Upper lobe of right lung (tissue), 1 donor: ENCODE results near the gene TIPARP. TPM values are rescaled to one million over a fixed set of nuclear protein-coding genes. Genes with fewer than 3 reads are reported as not detected.

Experiments
- ATAC-seq: fragments of 200-7000 bp; cut with Tn5 transposase; one replicate; pipeline ENCODE4 v1.9.1; 2020; ENCODE audit warnings: mild to moderate bottlenecking, moderate library complexity
- DNase-seq: peaks from one replicate; pipeline ENCODE4 v3.0.0-alpha.2; 2020
- H3K27ac ChIP-seq: fragments of 200-600 bp; one replicate; pipeline ENCODE4 v1.8.0; 2022
- H3K27me3 ChIP-seq: fragments of 200-600 bp; one replicate; pipeline ENCODE4 v1.8.0; 2022; ENCODE audit warnings: mild to moderate bottlenecking
- H3K36me3 ChIP-seq: fragments of 200-600 bp; one replicate; pipeline ENCODE4 v1.8.0; 2022
- H3K4me1 ChIP-seq: fragments of 200-600 bp; one replicate; pipeline ENCODE4 v1.8.0; 2022
- H3K4me3 ChIP-seq: fragments of 200-600 bp; one replicate; pipeline ENCODE4 v1.8.0; 2022; ENCODE audit warnings: mild to moderate bottlenecking
- H3K9me3 ChIP-seq: fragments of 200-600 bp; one replicate; pipeline ENCODE4 v1.8.0; 2022
- intact Hi-C: fragments of 100-400 bp; cut with DNase I; formaldehyde crosslinking; loops from one replicate; pipeline ENCODE4 v1.11.0; 2022
- total RNA-seq: library from RNA; stranded (reverse); fragmentation: NEBNext Ultra II Directional; extraction: Animal tissue kit (Norgen Biotek cat#: 25700); gene quantifications from one replicate; pipeline ENCODE4 v1.2.1, GENCODE V29; 2021
- TF ChIP-seq, protein P1 (sequence below): fragments of 200-600 bp; IDR thresholded peaks from one replicate; pipeline ENCODE4 v1.8.0; 2022; ENCODE audit warnings: antibody characterized with exemption
- donor health status: DM: no; HTN: yes; CAD: no; lungs with severe emphysema.

The TIPARP gene
- total RNA-seq, 1 donor from 2014 or later = 56.9 TPM

DNA sequence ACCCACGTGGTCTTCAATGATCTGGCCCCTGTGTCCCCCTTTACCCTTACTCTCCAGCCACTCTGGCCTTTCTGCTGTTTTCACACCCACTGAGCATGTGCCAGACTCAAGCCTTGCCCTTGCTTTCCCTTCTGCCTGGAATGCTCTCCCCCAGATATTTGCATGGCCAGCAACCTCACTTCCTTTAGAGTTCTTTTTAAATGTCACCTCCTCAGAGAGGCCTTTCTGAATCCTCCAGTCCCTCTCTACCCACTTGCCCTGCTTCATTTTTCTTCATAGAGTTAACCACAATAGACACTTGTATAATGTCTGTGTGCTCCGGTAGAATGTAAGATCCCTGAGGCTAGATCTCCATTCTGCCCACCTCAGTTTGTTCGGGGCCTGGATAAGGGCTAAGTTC lies 39.4 kb upstream of the TIPARP start:
- peaks cover 10% of the 10 kb centered on the region for H3K4me1 ChIP-seq
- H3K27me3 ChIP-seq = no peaks in the 10 kb centered on the region
- DNase-seq (no peak), ATAC-seq (no peak)
- no peak overlapping the region for H3K4me3 ChIP-seq
- no peaks in the 10 kb centered on the region for H3K9me3 ChIP-seq
- TF ChIP-seq, protein P1, sequence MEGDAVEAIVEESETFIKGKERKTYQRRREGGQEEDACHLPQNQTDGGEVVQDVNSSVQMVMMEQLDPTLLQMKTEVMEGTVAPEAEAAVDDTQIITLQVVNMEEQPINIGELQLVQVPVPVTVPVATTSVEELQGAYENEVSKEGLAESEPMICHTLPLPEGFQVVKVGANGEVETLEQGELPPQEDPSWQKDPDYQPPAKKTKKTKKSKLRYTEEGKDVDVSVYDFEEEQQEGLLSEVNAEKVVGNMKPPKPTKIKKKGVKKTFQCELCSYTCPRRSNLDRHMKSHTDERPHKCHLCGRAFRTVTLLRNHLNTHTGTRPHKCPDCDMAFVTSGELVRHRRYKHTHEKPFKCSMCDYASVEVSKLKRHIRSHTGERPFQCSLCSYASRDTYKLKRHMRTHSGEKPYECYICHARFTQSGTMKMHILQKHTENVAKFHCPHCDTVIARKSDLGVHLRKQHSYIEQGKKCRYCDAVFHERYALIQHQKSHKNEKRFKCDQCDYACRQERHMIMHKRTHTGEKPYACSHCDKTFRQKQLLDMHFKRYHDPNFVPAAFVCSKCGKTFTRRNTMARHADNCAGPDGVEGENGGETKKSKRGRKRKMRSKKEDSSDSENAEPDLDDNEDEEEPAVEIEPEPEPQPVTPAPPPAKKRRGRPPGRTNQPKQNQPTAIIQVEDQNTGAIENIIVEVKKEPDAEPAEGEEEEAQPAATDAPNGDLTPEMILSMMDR = no peak
- H3K27ac ChIP-seq = no peak overlapping the region
- intact Hi-C loops = no loop called here
- no peaks in the 10 kb centered on the region for H3K36me3 ChIP-seq

DNA sequence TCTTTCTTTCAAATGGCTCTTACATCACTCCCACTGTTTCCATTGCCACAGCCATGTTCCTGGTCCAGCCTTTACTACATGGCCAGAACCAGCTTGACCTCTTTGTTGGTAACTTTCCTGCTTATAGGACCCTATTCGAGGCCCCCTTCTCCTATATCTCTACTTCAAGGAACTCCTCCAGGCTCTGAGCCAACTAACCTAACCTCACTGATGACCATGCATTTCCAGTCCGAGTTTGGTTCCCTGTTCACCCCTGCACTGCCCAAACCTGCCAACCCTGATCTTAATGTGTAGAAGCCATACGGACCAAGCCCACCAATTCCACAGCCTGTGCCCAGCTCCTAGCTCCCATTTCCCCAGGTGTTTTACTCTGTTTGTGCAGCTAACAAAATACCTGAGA lies 38.4 kb upstream of the TIPARP start:
- DNase-seq (no peak), ATAC-seq (no peak)
- no peaks in the 10 kb centered on the region for H3K27me3 ChIP-seq
- no peaks in the 10 kb centered on the region for H3K36me3 ChIP-seq
- no peaks in the 10 kb centered on the region for H3K9me3 ChIP-seq
- no peak overlapping the region for H3K27ac ChIP-seq
- intact Hi-C loops = no loop called here
- no peak overlapping the region for H3K4me3 ChIP-seq
- peaks cover 8% of the 10 kb centered on the region for H3K4me1 ChIP-seq
- TF ChIP-seq, protein P1 = no peak

DNA sequence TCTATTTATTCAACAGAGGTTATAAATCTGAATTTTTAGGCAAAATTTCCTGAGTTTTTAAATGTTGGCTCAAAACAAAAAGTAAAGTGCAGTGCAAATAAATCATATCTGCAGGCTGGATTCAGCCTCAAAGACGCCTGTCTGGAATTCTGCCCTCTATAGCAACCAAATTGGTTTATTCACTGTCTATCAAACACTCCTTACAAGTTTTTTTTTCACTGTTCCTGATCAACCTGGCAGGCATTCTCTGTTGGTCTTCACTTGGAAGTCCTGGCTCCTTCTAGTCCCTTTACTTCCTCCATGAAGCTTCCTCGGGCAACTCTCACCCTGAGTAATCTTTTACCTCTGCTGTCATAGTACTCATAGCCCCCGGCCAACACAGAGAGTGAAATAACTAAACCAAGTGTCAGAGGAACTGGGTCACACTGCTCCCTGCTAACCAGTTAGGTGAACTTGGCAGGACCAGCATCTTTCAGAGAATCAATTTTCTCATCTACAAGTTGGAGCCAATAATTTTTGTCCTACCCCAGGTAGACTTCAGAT lies 36.8 kb upstream of the TIPARP start:
- Histone ChIP-seq H3K4me3 (no peak overlapping the region), H3K27ac (no peak overlapping the region), H3K36me3 (no peaks in the 10 kb centered on the region), H3K27me3 (no peaks in the 10 kb centered on the region), H3K4me1 (peaks cover 7% of the 10 kb centered on the region), H3K9me3 (no peaks in the 10 kb centered on the region)
- no peak for DNase-seq
- TF ChIP-seq, protein P1 = no peak
- intact Hi-C loops = no loop called here
- no peak for ATAC-seq

DNA sequence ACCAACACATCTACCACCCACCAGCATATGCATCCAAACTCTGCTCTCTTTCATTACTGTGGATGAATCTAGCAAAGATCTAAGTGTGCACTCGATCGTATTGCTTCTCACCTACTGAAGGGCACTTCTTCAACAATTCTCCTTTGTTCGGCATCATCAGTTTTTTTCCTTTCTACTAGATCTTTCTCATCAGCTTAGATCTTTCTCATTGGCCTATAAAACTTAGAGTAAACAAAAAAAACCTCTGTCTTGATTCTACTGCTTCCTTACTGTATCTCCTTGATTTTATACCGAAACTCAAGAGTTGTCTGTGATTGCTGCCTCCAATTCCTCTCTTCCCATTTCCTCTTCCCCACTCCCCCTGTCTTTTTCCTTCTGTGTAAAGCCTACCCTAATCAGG lies 36.1 kb upstream of the TIPARP start:
- no peaks in the 10 kb centered on the region for H3K9me3 ChIP-seq
- TF ChIP-seq, protein P1 = no peak
- H3K27me3 ChIP-seq = no peaks in the 10 kb centered on the region
- no peaks in the 10 kb centered on the region for H3K36me3 ChIP-seq
- no peak overlapping the region for H3K4me3 ChIP-seq
- no peak for ATAC-seq
- H3K27ac ChIP-seq = no peak overlapping the region
- H3K4me1 ChIP-seq = peaks cover 8% of the 10 kb centered on the region
- intact Hi-C loops = no loop called here
- DNase-seq = no peak

DNA sequence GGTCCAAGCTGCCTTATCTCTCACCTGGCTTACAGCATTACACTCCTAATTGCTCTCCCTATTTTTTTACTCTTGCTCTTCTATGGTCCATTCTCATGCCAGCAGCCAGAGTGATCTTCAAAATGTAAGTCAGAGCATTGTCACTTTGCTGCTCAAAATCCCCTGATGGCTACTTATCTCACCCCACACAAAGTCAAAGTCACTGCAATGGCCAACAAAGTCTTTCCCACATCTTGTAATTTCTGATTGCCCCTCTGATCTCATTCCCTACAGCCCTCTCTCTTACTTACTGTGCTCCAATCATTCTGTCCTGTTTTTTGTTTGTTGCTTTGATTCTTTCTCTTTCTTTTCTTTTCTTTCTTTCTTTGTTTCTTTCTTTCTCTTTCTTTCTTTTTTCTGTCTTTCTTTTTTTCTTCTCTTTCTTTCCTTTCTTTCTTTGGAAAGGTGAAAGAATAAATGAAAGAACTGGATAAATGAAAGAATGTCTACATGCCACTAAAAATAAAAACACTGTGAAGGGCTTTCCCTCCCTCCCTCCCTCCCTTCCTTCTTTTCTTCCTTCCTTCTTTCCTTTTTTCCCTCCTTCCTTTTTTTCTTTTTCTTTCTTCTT lies 34.9 kb upstream of the TIPARP start:
- H3K27ac ChIP-seq = no peak overlapping the region
- H3K9me3 ChIP-seq = no peaks in the 10 kb centered on the region
- TF ChIP-seq, protein P1 = no peak
- no peak overlapping the region for H3K4me3 ChIP-seq
- no peaks in the 10 kb centered on the region for H3K36me3 ChIP-seq
- no peak for DNase-seq
- no peaks in the 10 kb centered on the region for H3K27me3 ChIP-seq
- intact Hi-C loops = no loop called here
- ATAC-seq = no peak
- peaks cover 7% of the 10 kb centered on the region for H3K4me1 ChIP-seq

DNA sequence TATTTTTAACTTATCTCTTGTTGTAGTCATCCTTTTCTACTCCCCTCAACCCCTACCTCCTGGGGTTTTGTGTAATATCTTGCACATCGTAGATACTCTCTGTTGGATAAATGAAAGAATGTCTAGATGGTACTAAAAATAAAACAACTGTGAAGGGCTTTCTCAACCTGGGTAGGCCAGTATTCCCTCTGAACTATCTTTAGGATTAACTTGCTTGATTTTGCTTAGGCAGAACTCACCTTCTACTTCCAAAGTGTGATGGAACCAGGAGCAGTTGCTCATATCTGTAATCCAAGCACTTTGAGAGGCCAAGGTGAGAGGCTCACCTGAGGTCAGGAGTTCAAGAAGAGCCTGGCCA lies 32.8 kb upstream of the TIPARP start:
- TF ChIP-seq, protein P1 = no peak
- H3K27me3 ChIP-seq = no peaks in the 10 kb centered on the region
- intact Hi-C loops = no loop called here
- no peaks in the 10 kb centered on the region for H3K9me3 ChIP-seq
- no peaks in the 10 kb centered on the region for H3K36me3 ChIP-seq
- H3K4me1 ChIP-seq = peaks cover 7% of the 10 kb centered on the region
- no peak for ATAC-seq
- DNase-seq = no peak
- H3K27ac ChIP-seq = no peak overlapping the region
- H3K4me3 ChIP-seq = no peak overlapping the region
